ENCODE results near the gene ASB1.

The ASB1 gene

GRCh38 chr2:238459081-238459629 is 32.4 kb downstream of the ASB1 start:
- no peak overlapping the region for H3K27ac ChIP-seq
- TF ChIP-seq CTCF (IDR thresholded peaks at IDR 0.05) (no peak), ZFX (IDR thresholded peaks at IDR 0.05; ENCODE audit: borderline replicate concordance) (no peak)

GRCh38 chr2:238461051-238461450 is 34.3 kb downstream of the ASB1 start:
- no peak for TF ChIP-seq CTCF (IDR thresholded peaks at IDR 0.05)
- TF ChIP-seq ZFX (IDR thresholded peaks at IDR 0.05; ENCODE audit: borderline replicate concordance) = no peak
- H3K27ac ChIP-seq = no peak overlapping the region

- no peak overlapping the region for H3K27ac ChIP-seq
- TF ChIP-seq ZFX (IDR thresholded peaks at IDR 0.05; ENCODE audit: borderline replicate concordance) = no peak
- no peak for TF ChIP-seq CTCF (IDR thresholded peaks at IDR 0.05)
Observed at GRCh38 chr2:238461491-238461890, 34.8 kb downstream of the ASB1 start.

- no peak overlapping the region for H3K27ac ChIP-seq
- TF ChIP-seq ZFX (IDR thresholded peaks at IDR 0.05; ENCODE audit: borderline replicate concordance) = no peak
- no peak for TF ChIP-seq CTCF (IDR thresholded peaks at IDR 0.05)
Observed at GRCh38 chr2:238461916-238462315, 35.2 kb downstream of the ASB1 start.

GRCh38 chr2:238462782-238463396 is 36.2 kb downstream of the ASB1 start:
- TF ChIP-seq CTCF (IDR thresholded peaks at IDR 0.05) (peak; percentile 78), ZFX (IDR thresholded peaks at IDR 0.05; ENCODE audit: borderline replicate concordance) (no peak)
- H3K27ac ChIP-seq = no peak overlapping the region

GRCh38 chr2:238464389-238464788 is 37.7 kb downstream of the ASB1 start:
- TF ChIP-seq ZFX (IDR thresholded peaks at IDR 0.05; ENCODE audit: borderline replicate concordance) (no peak), CTCF (IDR thresholded peaks at IDR 0.05) (no peak)
- H3K27ac ChIP-seq = no peak overlapping the region

GRCh38 chr2:238465487-238466242 is 38.9 kb downstream of the ASB1 start:
- TF ChIP-seq ZFX (IDR thresholded peaks at IDR 0.05; ENCODE audit: borderline replicate concordance) (no peak), CTCF (IDR thresholded peaks at IDR 0.05) (no peak)

More at GRCh38 chr2:238465487-238466242, 38.9 kb downstream of the ASB1 start:
- no peak overlapping the region for H3K27ac ChIP-seq
